Kasumi-1 (cell line): Measurements from ENCODE around the gene ARHGAP44.
A peak's percentile ranks its signal among the peaks of the same experiment; 100 is the strongest.

Source experiments
- DNase-seq, 2 experiments: peaks; one replicate each; lab custom pipeline; 2025; lab: John Stamatoyannopoulos, UW

The ARHGAP44 gene

DNA sequence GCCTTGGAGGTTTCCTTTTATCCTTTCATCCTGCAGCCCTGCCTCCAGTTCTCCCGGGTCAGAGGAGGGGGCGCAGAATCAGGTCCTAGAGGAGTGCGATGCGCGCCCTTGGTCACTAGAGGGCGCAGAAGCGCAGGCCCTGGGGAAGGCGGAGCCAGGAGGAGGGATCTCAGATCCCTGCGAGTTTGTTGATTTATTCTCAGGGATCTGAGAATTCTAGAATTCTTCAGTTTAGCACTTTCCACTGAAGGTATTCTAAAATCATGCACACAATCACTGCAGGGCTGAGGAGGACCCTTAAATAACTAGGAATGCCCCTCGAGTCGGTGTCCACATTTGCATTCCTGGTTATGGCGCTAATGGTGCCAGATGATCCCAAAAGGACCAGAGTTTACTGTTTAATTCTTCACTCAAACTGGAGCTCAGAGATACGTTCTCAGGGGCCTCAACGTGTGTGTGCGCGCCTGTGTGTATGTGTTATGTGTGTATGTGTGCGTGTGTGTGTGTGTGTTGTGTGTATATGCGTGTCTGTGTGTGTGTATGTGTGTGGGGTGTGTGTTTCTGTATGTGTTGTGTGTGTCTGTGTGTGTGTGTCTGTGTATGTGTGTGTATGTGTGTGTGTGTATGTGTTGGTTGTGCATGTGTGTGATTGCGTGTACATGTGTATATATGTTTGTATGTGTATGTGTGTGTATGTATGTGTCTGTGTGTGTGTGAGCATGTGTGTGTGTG lies 235.4 kb downstream of the ARHGAP44 start:
- peak; percentile 12 to 33 for DNase-seq

DNA sequence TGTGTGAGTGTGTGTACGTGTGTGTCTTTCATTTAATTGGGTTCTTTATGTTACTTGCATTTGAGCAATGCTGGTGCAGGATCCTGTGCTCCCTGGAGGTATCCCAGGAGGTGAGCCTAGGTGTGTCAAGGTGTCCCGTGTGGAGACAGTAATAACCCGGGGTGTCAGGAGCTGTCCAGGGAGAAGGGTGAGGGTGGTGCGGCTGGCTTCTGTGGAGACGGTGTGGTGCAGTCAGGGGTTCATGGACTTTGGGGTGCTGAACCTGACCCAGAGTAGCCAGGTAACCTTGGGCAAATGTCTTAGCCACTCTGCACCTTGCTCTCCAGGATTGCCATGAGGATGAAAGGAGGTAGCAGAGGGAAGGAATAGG lies 235.9 kb downstream of the ARHGAP44 start:
- DNase-seq: no peak

- DNase-seq: no peak
Observed at GRCh38 chr17:13025687-13026086, 236.4 kb downstream of the ARHGAP44 start.

- DNase-seq: no peak
Observed at GRCh38 chr17:13027246-13027645, 237.9 kb downstream of the ARHGAP44 start.

DNA sequence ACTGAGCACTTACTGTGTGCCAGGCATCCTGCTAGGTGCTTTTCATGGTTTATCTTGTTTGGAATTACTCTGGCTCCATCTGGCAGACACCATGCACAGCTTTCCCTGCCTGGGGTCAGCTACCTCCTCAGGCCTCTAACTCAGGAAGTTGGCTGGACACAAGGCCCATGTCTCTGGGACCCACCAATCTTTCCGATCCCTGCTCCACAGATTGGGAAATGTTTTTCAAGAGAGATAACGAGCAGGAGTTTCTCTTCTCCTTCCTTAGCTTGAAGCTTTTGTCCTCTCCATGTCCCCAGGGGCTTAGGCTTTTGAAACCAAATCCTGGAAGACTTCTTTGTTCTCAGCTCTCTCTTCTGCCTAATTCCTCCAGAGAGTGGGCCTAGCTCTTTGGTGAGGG lies 240.0 kb downstream of the ARHGAP44 start:
- no peak for DNase-seq

- no peak for DNase-seq
Observed at GRCh38 chr17:13030056-13030455, 240.8 kb downstream of the ARHGAP44 start.

DNA sequence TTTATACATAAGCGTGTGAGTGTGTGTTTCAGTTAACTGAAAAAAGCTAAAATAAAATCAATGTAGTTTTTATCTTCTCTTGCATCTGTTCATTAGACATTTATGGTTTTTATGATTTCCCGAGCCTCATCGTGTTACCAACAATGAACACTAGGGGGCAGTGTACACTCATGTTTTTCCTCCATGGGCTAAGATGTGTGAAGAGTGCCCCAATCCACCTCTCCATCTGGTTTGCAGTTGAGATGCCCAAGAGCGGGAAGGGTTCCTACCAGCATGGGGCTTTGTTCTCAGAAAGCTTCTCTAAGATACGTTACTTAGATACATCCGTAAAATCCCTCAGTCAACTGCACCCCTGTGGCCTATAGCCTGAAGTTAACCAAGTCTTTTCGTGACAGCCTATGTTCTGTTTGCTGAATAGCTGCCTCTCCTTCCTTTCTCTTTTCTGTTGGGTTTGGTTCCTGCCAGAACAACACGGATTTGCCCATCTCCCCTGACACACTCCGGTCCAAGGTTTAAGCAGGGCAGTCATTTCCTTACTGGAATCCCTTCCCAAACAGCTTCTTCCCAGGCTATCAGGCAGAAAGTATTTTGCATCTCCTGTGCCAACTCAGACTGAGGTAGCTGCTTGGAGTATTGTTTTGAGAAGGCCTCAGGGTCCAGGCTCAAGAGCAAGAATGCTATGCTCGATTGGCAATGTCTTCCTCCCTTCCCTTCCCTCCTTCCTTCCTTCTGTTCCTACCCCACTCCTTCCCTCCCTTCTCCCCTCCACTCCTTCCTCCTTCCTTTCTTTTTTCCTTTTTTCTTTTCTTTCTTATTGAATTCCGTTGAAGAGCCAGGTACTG lies 241.4 kb downstream of the ARHGAP44 start:
- DNase-seq: peak; percentile 7 to 22

DNA sequence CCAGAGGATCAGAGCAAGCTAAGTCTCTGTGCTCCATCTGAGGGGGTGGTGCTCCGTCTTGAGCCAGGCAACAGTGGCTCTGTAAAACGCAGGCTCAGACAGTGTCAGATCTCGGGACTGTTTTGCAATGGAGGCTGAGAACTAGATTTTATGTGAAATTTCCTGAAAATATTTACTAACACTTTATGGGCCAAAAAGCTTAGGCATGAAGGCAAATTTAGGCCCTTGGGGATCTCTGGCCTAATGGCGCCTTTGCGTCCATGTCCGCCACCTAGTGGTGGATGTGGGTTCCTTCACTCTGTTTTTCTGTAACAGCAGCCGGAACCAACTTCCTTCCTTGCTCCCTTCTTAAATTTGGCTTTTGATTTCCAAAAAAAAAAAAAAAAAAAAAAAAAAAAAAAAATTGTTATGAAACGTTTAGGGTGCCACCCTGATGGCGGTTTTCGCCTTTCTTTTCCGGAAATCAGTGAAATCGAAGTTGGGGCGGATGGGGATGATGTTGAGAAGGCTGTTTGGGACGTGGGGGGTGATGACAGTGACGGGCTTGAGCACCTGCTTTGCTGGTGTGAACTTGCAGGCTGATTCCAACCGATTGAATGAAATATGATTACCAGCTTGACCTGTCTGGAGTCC lies 242.5 kb downstream of the ARHGAP44 start:
- peak; percentile 4 to 5 for DNase-seq

DNA sequence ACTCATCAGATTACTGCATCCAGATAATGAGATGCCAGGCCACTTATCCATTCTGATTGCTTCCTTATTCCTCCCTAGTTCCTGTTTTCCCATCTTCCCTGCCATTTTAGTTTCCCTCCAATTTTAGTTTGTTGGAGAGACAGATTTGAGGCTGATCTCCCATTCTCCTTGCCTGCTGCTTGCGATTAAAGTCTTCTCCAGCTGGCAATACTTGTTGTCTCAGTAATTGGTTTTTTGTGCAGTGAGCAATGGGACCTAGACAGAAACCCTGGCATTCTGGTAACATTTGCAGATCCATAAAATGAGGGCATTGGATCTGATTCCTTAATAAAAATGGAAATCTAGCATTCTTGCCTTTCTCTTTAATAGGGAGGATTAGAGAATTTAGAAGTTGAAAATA lies 246.1 kb downstream of the ARHGAP44 start:
- no peak for DNase-seq

- DNase-seq: no peak
Observed at GRCh38 chr17:13036751-13037150, 247.5 kb downstream of the ARHGAP44 start.

- no peak for DNase-seq
Observed at GRCh38 chr17:13038931-13039665, 249.8 kb downstream of the ARHGAP44 start.
